Activated naive CD4-positive, alpha-beta T cell treated with anti-CD3 and anti-CD28 coated beads, Interleukin-2, amount 10 ng/mL, durations not matched to agents 7 days and 5 days (primary cell): ENCODE results near the gene KIAA1217.

ENCODE experiments used
- CTCF ChIA-PET: fragments of 350-600 bp; sonication (Branson Sonifier 250); formaldehyde crosslinking; loops from one replicate; lab custom pipeline; 2021; ENCODE audit warnings: antibody characterized with exemption; lab: Charles Lee
- DNase-seq: peaks from one replicate; pipeline ENCODE4 v3.0.0-alpha.2; 2020
- H3K27ac Mint-ChIP-seq: one replicate; pipeline ENCODE4 v1.8.0; 2021; ENCODE audit warnings: mild to moderate bottlenecking, moderate library complexity, mixed read lengths
- H3K27me3 Mint-ChIP-seq: one replicate; pipeline ENCODE4 v1.8.0; 2021; ENCODE audit warnings: mild to moderate bottlenecking, mixed read lengths
- H3K36me3 Mint-ChIP-seq: one replicate; pipeline ENCODE4 v1.8.0; 2021; ENCODE audit warnings: mixed read lengths
- H3K4me1 Mint-ChIP-seq: one replicate; pipeline ENCODE4 v1.8.0; 2021; ENCODE audit warnings: mixed read lengths
- H3K4me3 Mint-ChIP-seq: one replicate; pipeline ENCODE4 v1.8.0; 2021; ENCODE audit warnings: mild to moderate bottlenecking, moderate library complexity, mixed read lengths
- H3K9me3 Mint-ChIP-seq: one replicate; pipeline ENCODE4 v1.8.0; 2021; ENCODE audit warnings: mixed read lengths

The KIAA1217 gene

DNA sequence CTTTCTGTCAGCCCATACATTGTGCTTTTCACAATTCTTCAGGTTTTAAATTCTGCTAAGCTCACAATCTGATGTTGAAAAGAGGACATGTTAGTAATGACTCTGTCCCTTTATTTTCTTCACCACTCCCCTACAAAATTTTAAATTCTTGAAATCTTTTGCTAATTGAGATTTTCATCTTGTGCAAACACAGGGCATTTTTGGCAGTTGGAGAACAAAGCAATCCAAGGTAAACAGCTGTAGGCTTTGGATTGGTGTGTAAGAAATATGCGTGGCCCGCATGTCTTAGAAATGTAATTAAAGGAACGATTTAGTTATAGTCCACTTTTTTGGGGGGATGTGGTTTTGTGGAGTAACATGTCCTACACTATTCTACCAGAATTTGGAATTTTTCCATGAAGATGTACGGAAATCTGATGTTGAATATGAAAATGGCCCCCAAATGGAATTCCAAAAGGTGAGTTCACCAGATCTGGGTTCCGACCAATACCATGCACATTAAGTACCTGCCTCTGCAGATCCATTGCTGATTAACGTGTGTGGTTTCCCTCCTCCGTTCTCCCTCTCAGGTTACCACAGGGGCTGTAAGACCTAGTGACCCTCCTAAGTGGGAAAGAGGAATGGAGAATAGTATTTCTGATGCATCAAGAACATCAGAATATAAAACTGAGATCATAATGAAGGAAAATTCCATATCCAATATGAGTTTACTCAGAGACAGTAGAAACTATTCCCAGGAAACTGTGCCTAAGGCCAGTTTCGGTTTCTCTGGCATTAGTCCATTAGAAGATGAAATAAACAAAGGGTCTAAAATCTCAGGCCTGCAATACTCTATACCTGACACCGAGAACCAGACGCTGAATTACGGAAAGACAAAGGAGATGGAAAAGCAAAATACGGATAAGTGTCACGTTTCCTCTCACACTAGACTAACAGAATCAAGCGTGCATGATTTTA lies 333.7 kb downstream of the KIAA1217 start:
- Mint-ChIP-seq H3K27me3 (peaks cover 4% of the 10 kb centered on the region), H3K4me3 (no peak overlapping the region), H3K9me3 (no peaks in the 10 kb centered on the region), H3K27ac (no peak overlapping the region), H3K36me3 (no peaks in the 10 kb centered on the region), H3K4me1 (no peaks in the 10 kb centered on the region)
- DNase-seq = no peak
- CTCF ChIA-PET = no interaction called here

DNA sequence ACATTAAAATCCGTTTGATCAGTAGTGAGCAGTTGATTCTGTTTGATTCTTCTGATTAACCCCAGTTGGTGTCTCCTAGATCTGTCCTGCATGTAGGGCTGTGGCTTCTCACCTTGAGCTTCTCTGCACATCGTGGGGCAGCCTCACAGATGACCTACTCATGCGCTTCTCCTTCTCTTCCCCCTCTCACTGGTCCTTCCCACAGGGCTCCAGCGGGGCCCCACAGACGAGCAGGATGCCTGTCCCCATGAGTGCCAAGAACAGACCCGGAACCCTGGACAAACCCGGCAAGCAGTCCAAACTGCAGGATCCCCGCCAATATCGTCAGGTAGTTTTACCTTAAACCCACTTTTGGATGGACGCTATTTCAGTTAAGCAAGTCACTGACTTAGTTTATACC lies 335.8 kb downstream of the KIAA1217 start:
- no peak for DNase-seq
- Mint-ChIP-seq H3K4me3 (no peak overlapping the region), H3K27me3 (peaks cover 4% of the 10 kb centered on the region), H3K27ac (no peak overlapping the region), H3K4me1 (no peaks in the 10 kb centered on the region), H3K36me3 (no peaks in the 10 kb centered on the region), H3K9me3 (no peaks in the 10 kb centered on the region)
- CTCF ChIA-PET = interaction anchor here (0.8 to 1.0 kb wide), 2 partner anchors 25 to 26 kb away, joined by 3 read pairs; no protein-coding TSS in a partner anchor

DNA sequence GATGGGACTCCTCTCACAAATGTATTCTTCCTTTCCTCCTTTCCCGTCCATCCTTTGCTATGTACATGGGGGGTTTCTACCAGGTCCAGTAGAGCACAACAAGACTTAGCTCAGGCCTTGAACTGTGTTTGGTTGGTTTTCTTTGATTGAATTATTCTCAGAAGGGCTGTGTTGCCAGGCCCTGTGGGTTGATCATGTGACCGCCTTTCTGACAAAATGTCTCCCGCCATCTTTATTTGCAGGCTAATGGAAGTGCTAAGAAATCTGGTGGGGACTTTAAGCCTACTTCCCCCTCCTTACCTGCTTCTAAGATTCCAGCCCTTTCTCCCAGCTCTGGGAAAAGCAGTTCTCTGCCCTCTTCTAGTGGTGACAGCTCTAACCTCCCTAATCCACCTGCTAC lies 336.6 kb downstream of the KIAA1217 start:
- H3K4me3 Mint-ChIP-seq = no peak overlapping the region
- no peak overlapping the region for H3K27ac Mint-ChIP-seq
- H3K27me3 Mint-ChIP-seq = peaks cover 4% of the 10 kb centered on the region
- no peaks in the 10 kb centered on the region for H3K36me3 Mint-ChIP-seq
- CTCF ChIA-PET = no interaction called here
- H3K4me1 Mint-ChIP-seq = no peaks in the 10 kb centered on the region
- DNase-seq = no peak
- H3K9me3 Mint-ChIP-seq = no peaks in the 10 kb centered on the region

DNA sequence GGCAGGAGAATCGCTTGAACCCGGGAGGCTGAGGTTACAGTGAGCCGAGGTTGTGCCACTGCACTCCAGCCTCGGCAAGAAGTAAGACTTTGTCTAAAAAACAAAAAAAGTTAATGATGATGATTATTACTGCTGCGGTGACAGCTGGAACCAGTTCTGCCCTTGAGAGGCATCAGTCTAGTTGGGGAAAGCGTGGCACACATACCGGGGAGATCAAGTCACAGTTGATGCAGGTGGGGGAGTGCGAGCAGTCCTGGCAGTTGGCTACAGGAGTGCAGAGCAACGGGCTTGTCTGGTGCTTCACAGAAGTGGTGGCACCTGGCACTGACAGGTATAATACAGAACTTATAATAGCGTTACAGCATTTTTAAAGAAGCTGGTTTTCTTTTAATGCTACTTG lies 341.7 kb downstream of the KIAA1217 start:
- peaks cover 4% of the 10 kb centered on the region for H3K27me3 Mint-ChIP-seq
- CTCF ChIA-PET = interaction anchor here (1.3 kb wide), 1 partner anchor 34 kb away, joined by 4 read pairs; no protein-coding TSS in a partner anchor

DNA sequence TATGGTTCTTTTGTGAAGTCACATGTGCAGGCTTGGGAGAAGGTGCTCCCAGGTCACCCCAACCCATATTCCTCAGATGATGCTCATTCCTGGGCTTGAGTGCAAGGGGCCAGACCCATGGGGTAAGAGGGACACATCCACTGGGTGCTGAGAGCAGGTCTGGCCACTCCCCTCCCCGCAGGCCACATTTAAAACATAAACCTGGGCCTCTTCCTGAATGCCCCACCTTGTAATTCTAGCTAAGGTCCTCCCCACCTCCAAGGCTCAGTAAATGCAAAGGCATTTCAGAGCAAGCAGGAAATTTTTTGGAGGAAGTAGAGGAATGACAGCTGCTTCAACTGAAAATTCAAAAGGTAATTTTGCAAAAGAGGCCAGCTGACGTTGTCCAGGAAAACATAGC lies 342.2 kb downstream of the KIAA1217 start:
- Mint-ChIP-seq H3K27me3 (peaks cover under 1% of the 10 kb centered on the region), H3K27ac (no peak overlapping the region), H3K4me1 (no peaks in the 10 kb centered on the region), H3K4me3 (no peak overlapping the region), H3K9me3 (no peaks in the 10 kb centered on the region), H3K36me3 (no peaks in the 10 kb centered on the region)
- DNase-seq = no peak
- CTCF ChIA-PET = interaction anchor here (1.3 kb wide), 1 partner anchor 34 kb away, joined by 4 read pairs; no protein-coding TSS in a partner anchor

More for the DNA sequence above, 341.7 kb downstream of the KIAA1217 start:
- no peak overlapping the region for H3K27ac Mint-ChIP-seq
- no peaks in the 10 kb centered on the region for H3K4me1 Mint-ChIP-seq
- H3K4me3 Mint-ChIP-seq = no peak overlapping the region
- no peak for DNase-seq
- no peaks in the 10 kb centered on the region for H3K36me3 Mint-ChIP-seq
- no peaks in the 10 kb centered on the region for H3K9me3 Mint-ChIP-seq

DNA sequence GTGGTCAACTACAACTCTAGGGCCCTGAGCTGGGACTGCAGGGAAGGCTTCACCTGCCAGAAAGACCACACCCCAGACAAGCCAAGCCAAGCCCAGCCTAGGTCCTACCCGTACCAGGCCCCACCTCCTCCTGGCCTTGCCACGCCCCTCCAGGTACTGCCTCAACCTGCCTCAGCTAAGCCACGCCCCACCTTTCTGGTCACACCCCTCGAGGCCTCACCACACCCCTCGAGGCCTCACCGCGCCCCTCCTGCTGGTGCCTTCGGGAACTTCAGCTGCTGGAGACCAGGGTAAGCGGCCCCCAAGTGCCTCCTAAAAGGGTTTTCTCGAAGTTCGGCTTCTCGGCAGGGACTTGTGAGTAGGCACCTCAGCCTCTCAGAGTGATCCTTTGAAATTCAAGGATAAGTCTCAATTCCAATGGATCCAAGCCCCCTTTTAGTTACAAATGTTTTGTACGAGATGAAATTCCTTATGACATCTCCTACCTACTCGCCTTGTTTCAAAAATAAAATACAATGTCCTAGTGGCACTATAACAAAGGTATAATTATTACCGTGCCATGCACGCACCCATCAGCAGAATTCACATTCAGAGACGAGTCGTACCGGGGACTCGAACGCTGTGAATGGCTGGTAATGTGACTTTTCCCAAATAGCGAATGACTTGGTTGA lies 343.5 kb downstream of the KIAA1217 start:
- Mint-ChIP-seq H3K27me3 (peaks cover 8% of the 10 kb centered on the region), H3K4me3 (no peak overlapping the region), H3K9me3 (no peaks in the 10 kb centered on the region), H3K4me1 (peaks cover 6% of the 10 kb centered on the region), H3K36me3 (no peaks in the 10 kb centered on the region), H3K27ac (no peak overlapping the region)
- CTCF ChIA-PET = no interaction called here
- peak; percentile 29 for DNase-seq

DNA sequence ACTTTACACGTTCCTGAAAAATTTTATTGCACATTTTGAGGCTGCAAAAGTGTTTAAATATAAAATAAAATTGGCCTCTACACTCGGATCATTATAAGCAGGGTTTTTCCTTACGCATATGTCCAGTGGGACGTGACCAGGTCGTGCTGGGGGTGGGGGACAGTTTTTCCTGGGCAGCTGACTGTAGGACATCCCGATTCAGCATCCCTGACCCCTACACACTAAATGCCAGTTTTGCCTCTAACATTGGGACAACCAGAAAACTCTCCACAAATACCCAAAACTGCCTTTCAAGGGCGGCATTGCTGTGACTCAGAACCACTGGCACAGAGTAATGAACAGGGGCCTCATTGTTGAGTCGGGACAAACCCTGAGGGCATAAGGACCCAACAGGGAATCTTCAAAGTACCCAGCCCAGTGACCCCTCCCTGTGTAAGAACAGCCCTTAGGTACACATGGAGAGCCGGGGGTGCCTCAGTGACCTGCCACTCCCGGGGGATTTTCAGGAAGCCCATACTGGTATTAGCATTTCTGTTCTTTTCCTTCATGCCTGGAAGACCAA lies 344.2 kb downstream of the KIAA1217 start:
- H3K27ac Mint-ChIP-seq = no peak overlapping the region
- CTCF ChIA-PET = no interaction called here

DNA sequence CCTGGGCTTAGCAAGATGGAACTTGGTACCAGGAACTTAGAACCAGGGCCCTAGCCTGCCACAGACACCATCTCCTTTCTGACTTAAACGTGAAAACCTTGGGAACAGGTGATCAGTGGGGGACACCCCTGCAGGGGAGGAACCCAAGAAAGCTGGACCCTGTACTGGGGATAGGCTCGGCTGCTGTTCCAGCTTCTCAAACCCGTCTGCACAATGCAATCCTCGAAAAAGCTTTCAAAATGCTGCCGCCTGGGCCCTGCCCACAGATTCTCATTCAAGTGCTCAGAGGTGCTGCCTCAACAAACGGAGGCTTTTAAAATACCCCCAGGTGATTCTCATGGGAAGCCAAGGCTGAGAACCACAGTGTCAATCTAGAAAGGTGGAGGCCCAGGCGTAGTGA lies 345.1 kb downstream of the KIAA1217 start:
- H3K9me3 Mint-ChIP-seq = no peaks in the 10 kb centered on the region
- CTCF ChIA-PET = interaction anchor here (0.6 kb wide), 1 partner anchor 26 kb away, joined by 3 read pairs; no protein-coding TSS in a partner anchor

More for the DNA sequence above, 344.2 kb downstream of the KIAA1217 start:
- Mint-ChIP-seq H3K4me1 (peaks cover 6% of the 10 kb centered on the region), H3K27me3 (peaks cover 8% of the 10 kb centered on the region), H3K36me3 (no peaks in the 10 kb centered on the region), H3K4me3 (no peak overlapping the region), H3K9me3 (no peaks in the 10 kb centered on the region)
- no peak for DNase-seq

DNA sequence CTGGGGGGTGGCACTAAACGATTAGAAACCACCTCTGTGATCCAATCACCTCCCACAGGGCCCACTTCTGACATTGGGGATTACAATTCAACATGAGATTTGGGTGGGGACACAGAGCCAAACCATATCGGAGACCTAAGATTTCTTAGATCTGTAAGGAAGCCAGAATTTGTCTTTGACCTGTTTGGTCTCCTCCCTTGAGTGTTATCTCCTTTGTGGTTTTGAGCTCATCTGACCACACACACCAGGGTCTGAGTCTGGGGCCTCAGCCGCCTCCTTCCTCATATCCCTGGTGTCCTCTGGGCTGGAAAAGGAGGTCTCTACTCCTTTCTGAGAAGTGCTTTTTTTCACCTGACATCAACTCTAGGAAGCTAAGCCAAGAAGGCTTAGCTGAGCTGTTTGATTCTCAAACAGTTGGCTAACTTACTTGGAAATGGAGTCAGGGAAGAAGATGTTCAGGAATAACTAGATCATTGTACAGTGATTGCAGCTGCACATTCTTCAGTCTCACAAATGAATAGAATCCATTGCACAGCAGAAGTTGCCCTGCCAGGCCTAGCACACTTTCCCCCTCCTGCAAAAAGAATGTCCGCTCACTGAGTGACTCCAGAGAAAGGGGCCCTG lies 347.3 kb downstream of the KIAA1217 start:
- Mint-ChIP-seq H3K27me3 (peaks cover 8% of the 10 kb centered on the region), H3K36me3 (no peaks in the 10 kb centered on the region), H3K4me1 (peaks cover 6% of the 10 kb centered on the region), H3K9me3 (no peaks in the 10 kb centered on the region), H3K4me3 (no peak overlapping the region), H3K27ac (no peak overlapping the region)
- CTCF ChIA-PET = interaction anchor here (0.8 kb wide), 1 partner anchor 38 kb away, joined by 3 read pairs; no protein-coding TSS in a partner anchor
- DNase-seq = no peak

More for the DNA sequence above, 345.1 kb downstream of the KIAA1217 start:
- H3K27ac Mint-ChIP-seq = no peak overlapping the region
- peaks cover 8% of the 10 kb centered on the region for H3K27me3 Mint-ChIP-seq
- H3K4me3 Mint-ChIP-seq = no peak overlapping the region
- no peaks in the 10 kb centered on the region for H3K36me3 Mint-ChIP-seq
- H3K4me1 Mint-ChIP-seq = peaks cover 6% of the 10 kb centered on the region
- no peak for DNase-seq

DNA sequence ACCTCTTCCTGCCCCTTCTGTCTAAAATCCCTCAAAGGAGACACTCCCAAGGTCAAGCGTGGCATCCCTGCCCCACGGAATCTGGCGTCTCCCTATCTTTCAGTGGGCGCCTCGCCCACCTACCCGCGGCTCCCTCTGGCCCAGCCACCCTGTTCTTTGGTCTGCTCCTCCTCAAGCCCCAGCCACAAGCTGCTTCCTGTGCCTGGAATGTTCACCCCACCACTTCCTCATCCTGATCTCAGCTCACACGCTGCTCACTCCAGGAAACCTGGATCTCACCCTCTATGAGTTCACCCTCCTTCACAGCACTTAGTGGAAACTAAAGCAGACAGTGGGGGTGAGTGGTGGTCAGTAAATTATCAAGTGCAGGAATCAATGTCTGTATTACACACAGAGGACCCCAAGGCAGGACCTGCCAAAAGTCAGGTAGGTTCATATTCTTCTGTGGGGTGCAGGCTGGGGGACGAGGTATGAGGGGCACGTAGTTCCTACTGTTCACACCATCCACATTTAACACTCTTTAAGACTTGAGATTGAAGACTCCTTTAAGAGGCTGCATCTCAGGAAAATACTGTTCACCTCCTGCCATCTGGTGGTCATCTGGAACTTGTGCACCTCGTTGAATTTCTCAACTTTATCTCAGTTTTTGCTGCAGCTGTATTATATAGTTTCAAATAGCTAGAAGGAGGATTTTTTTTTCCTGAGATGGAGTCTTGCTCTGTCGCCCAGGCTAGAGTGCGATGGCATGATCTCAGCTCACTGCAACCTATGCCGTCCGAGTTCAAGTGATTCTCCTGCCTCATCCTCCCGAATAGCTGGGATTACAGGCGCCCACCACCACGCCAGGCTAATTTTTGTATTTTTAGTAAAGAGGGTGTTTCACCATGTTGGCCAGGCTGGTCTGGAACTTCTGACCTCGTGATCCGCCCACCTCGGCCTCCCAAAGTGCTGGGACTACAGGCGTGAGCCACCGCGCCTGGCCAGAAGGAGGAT lies 348.1 kb downstream of the KIAA1217 start:
- H3K9me3 Mint-ChIP-seq = no peaks in the 10 kb centered on the region
- H3K4me3 Mint-ChIP-seq = no peak overlapping the region
- no peak for DNase-seq

DNA sequence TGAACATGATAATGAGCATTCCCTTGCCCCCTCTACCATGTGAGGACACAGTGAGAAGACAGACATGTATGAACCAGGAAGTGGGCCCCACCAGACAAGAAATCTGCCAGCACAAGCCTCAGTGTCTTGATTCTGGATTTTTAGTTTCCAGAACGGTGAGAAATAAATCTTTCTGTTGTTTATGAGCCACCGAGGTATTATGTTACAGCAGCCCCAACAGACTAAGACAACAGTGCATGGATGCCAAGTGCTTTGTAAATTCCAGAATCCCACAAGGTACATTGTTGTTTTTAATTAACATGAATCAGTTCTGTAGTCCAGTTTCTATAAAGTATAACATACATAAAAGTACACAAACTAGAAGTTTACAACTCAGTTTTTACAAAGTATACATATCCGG lies 352.5 kb downstream of the KIAA1217 start:
- H3K36me3 Mint-ChIP-seq = no peaks in the 10 kb centered on the region
- H3K4me1 Mint-ChIP-seq = peaks cover 6% of the 10 kb centered on the region
- no peaks in the 10 kb centered on the region for H3K9me3 Mint-ChIP-seq
- H3K4me3 Mint-ChIP-seq = no peak overlapping the region
- DNase-seq = no peak
- no peak overlapping the region for H3K27ac Mint-ChIP-seq
- CTCF ChIA-PET = no interaction called here
- H3K27me3 Mint-ChIP-seq = peaks cover 5% of the 10 kb centered on the region

More for the DNA sequence above, 348.1 kb downstream of the KIAA1217 start:
- peaks cover 8% of the 10 kb centered on the region for H3K27me3 Mint-ChIP-seq
- CTCF ChIA-PET = interaction anchor here (0.6 to 2.6 kb wide), 7 partner anchors 10 to 1089 kb away, joined by 3 to 15 read pairs (median 3); no protein-coding TSS in a partner anchor
- no peak overlapping the region for H3K27ac Mint-ChIP-seq
- no peaks in the 10 kb centered on the region for H3K36me3 Mint-ChIP-seq
- H3K4me1 Mint-ChIP-seq = peaks cover 6% of the 10 kb centered on the region

DNA sequence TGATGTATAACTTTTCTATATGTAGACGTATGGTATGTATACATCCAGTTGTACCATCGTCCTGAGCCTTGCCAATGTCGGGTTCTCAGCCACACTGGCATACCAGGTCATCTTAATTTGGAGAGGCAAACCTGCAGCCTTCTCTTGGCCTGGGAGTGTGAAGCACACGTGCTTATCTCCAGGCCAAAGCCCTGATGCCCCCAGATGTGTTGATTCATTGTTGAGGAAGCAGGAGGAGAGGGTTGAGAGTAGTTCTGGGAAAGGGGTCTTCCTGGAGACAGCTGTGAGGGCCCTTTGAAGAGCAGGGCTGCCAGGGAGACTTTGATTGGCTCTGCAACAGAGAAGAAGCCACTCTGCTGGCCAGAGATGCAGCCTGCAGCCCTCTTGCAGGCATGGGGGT lies 359.1 kb downstream of the KIAA1217 start:
- Mint-ChIP-seq H3K36me3 (no peaks in the 10 kb centered on the region), H3K4me1 (no peaks in the 10 kb centered on the region), H3K27me3 (peaks cover 22% of the 10 kb centered on the region), H3K27ac (no peak overlapping the region), H3K9me3 (no peaks in the 10 kb centered on the region), H3K4me3 (no peak overlapping the region)
- CTCF ChIA-PET = no interaction called here
- DNase-seq = no peak

DNA sequence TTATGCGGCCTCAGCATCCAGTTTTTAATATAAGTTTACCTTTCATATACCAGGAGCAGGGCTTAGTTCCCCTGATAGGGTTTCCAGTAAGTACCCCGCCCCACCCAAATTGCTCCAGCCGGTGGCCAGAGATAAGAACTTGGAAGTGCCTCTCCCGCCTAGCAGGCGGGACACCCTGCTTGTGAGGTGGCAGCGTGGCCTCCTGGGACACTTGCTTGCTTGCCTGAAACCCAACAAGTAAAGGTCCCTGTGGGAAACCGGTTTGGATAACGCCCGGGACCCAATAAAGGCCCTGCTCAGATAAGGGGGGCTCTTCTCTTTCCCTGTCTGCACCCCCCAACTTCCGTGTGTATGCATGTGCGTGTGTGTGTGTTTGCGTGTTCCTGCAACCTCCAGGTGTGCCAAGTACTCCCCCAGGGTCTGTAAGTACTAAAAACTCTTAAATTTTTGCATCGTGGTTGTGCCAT lies 360.4 kb downstream of the KIAA1217 start:
- Mint-ChIP-seq H3K4me3 (no peak overlapping the region), H3K27ac (no peak overlapping the region), H3K9me3 (no peaks in the 10 kb centered on the region), H3K36me3 (no peaks in the 10 kb centered on the region), H3K4me1 (no peaks in the 10 kb centered on the region), H3K27me3 (peaks cover 24% of the 10 kb centered on the region)
- CTCF ChIA-PET = no interaction called here
- DNase-seq = no peak
